ENCODE data around the gene TIMP4.

Gene TIMP4

GRCh38 chr3:12135029-12135657 is 23.6 kb downstream of the TIMP4 start:
- TF ChIP-seq, protein P1, sequence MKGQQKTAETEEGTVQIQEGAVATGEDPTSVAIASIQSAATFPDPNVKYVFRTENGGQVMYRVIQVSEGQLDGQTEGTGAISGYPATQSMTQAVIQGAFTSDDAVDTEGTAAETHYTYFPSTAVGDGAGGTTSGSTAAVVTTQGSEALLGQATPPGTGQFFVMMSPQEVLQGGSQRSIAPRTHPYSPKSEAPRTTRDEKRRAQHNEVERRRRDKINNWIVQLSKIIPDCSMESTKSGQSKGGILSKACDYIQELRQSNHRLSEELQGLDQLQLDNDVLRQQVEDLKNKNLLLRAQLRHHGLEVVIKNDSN (IDR thresholded peaks at IDR 0.05): no peak
- TF ChIP-seq TCF12 (IDR thresholded peaks at IDR 0.05; ENCODE audit: low read depth) (no peak), MAX (IDR thresholded peaks at IDR 0.05) (no peak), ZBTB7A (IDR thresholded peaks at IDR 0.05; ENCODE audit: low read depth) (no peak), TAF1 (IDR thresholded peaks at IDR 0.05; ENCODE audit: low read depth) (no peak), RAD21 (IDR thresholded peaks at IDR 0.05; ENCODE audit: low read depth) (peak; percentile 97), EGR1 (IDR thresholded peaks at IDR 0.05) (no peak)

- TF ChIP-seq EGR1 (IDR thresholded peaks at IDR 0.05) (no peak), MAX (IDR thresholded peaks at IDR 0.05) (no peak), ZBTB7A (IDR thresholded peaks at IDR 0.05; ENCODE audit: low read depth) (no peak), CEBPB (IDR thresholded peaks at IDR 0.05) (no peak), FOXM1 (IDR thresholded peaks at IDR 0.05; ENCODE audit: borderline replicate concordance, low read depth) (no peak), TEAD4 (IDR thresholded peaks at IDR 0.05) (no peak), NFIC (IDR thresholded peaks at IDR 0.05) (no peak), EP300 (IDR thresholded peaks at IDR 0.05; ENCODE audit: borderline replicate concordance) (no peak), RAD21 (IDR thresholded peaks at IDR 0.05; ENCODE audit: low read depth) (no peak), YY1 (IDR thresholded peaks at IDR 0.05; ENCODE audit: low read depth) (no peak), TAF1 (IDR thresholded peaks at IDR 0.05; ENCODE audit: low read depth) (no peak), REST (IDR thresholded peaks at IDR 0.05; ENCODE audit: low read depth) (no peak), CREB1 (IDR thresholded peaks at IDR 0.05; ENCODE audit: low read depth) (no peak), TCF12 (IDR thresholded peaks at IDR 0.05; ENCODE audit: low read depth) (no peak)
- TF ChIP-seq, protein P1 (IDR thresholded peaks at IDR 0.05): no peak
Observed at GRCh38 chr3:12132881-12133280, 25.8 kb downstream of the TIMP4 start.

DNA sequence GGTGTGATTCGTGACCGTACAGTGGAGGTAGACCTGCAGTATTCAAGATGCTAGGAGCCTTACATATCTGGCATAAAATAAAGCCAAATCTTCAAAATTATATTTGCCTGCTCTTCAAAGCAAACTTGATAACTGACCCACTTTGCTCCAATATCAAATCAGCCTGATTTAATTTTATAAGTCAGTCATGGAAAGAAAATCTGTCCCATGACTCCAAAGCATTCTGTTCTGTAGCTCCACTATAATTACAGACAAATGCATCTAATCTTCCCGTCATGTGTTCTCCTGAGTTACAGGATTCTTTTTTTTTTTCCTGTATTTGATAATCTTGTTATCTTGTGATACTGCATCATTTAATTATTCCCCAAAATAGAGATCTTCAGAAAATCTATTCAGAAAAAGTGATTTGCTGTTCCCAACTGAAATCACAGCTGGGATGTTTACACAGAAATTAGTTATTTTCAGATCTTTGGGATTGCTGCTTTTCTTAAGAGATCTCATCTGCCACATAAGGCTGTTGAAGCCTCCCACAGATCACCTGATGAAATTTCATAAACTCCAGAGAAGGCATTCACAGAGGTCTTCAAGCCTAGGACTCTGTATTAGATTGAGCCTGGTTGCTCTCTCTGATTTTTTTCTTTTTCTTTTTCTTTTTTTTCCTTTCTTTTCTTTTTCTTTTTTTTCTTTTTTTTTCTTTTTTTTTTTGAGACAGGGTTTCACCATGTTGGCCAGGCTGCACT is 27.2 kb downstream of the TIMP4 start:
- TF ChIP-seq REST (IDR thresholded peaks at IDR 0.05; ENCODE audit: low read depth): no peak
- no peak for TF ChIP-seq MAX (IDR thresholded peaks at IDR 0.05)
- TF ChIP-seq FOXM1 (IDR thresholded peaks at IDR 0.05; ENCODE audit: borderline replicate concordance, low read depth): no peak
- TF ChIP-seq, protein P1 (IDR thresholded peaks at IDR 0.05): no peak
- no peak for TF ChIP-seq RAD21 (IDR thresholded peaks at IDR 0.05; ENCODE audit: low read depth)
- no peak for TF ChIP-seq EP300 (IDR thresholded peaks at IDR 0.05; ENCODE audit: borderline replicate concordance)
- TF ChIP-seq TAF1 (IDR thresholded peaks at IDR 0.05; ENCODE audit: low read depth): no peak
- no peak for TF ChIP-seq ZBTB7A (IDR thresholded peaks at IDR 0.05; ENCODE audit: low read depth)
- TF ChIP-seq TEAD4 (IDR thresholded peaks at IDR 0.05): no peak
- no peak for TF ChIP-seq CEBPB (IDR thresholded peaks at IDR 0.05)
- TF ChIP-seq YY1 (IDR thresholded peaks at IDR 0.05; ENCODE audit: low read depth): no peak
- no peak for TF ChIP-seq NFIC (IDR thresholded peaks at IDR 0.05)
- TF ChIP-seq TCF12 (IDR thresholded peaks at IDR 0.05; ENCODE audit: low read depth): no peak
- TF ChIP-seq EGR1 (IDR thresholded peaks at IDR 0.05): no peak
- TF ChIP-seq CREB1 (IDR thresholded peaks at IDR 0.05; ENCODE audit: low read depth): no peak

- TF ChIP-seq CEBPB (IDR thresholded peaks at IDR 0.05): no peak
- no peak for TF ChIP-seq RAD21 (IDR thresholded peaks at IDR 0.05; ENCODE audit: low read depth)
- no peak for TF ChIP-seq REST (IDR thresholded peaks at IDR 0.05; ENCODE audit: low read depth)
- no peak for TF ChIP-seq ZBTB7A (IDR thresholded peaks at IDR 0.05; ENCODE audit: low read depth)
- TF ChIP-seq TCF12 (IDR thresholded peaks at IDR 0.05; ENCODE audit: low read depth): no peak
- TF ChIP-seq CREB1 (IDR thresholded peaks at IDR 0.05; ENCODE audit: low read depth): no peak
- no peak for TF ChIP-seq YY1 (IDR thresholded peaks at IDR 0.05; ENCODE audit: low read depth)
- no peak for TF ChIP-seq EGR1 (IDR thresholded peaks at IDR 0.05)
- no peak for TF ChIP-seq TEAD4 (IDR thresholded peaks at IDR 0.05)
- TF ChIP-seq, protein P1 (IDR thresholded peaks at IDR 0.05): no peak
- TF ChIP-seq FOXM1 (IDR thresholded peaks at IDR 0.05; ENCODE audit: borderline replicate concordance, low read depth): no peak
- TF ChIP-seq TAF1 (IDR thresholded peaks at IDR 0.05; ENCODE audit: low read depth): no peak
- TF ChIP-seq EP300 (IDR thresholded peaks at IDR 0.05; ENCODE audit: borderline replicate concordance): no peak
- TF ChIP-seq MAX (IDR thresholded peaks at IDR 0.05): no peak
- TF ChIP-seq NFIC (IDR thresholded peaks at IDR 0.05): no peak
Observed at GRCh38 chr3:12127391-12127790, 31.3 kb downstream of the TIMP4 start.

Data from Ishikawa (cell line).